Trophoblast cell (in vitro differentiated cells and primary cell): ENCODE measurements around the gene CNRIP1.

Experiments
- DNase-seq, 2 donors: peaks; one replicate each; pipeline ENCODE4 v3.0.0-alpha.2; 2016
- H2AFZ ChIP-seq: 2 replicates; pipeline ENCODE4 v1.6.1; 2013; ENCODE audit warnings: low read length, moderate library complexity, mild to moderate bottlenecking; ENCODE audit not compliant: insufficient read depth, poor library complexity
- H2AK5ac ChIP-seq: 2 replicates; pipeline ENCODE4 v1.6.1; 2013; ENCODE audit warnings: mild to moderate bottlenecking, low read length
- H2BK120ac ChIP-seq: 2 replicates; pipeline ENCODE4 v1.6.1; 2013; ENCODE audit warnings: low read length, mild to moderate bottlenecking, moderate library complexity; ENCODE audit not compliant: insufficient read depth, poor library complexity
- H2BK12ac ChIP-seq: 2 replicates; pipeline ENCODE4 v1.6.1; 2013; ENCODE audit warnings: mild to moderate bottlenecking, low read length, moderate library complexity
- H2BK5ac ChIP-seq: 2 replicates; pipeline ENCODE4 v1.6.1; 2013; ENCODE audit warnings: low read length, low read depth, moderate library complexity, mild to moderate bottlenecking; ENCODE audit not compliant: poor library complexity
- H3K14ac ChIP-seq: 2 replicates; pipeline ENCODE4 v1.6.1; 2013; ENCODE audit warnings: mild to moderate bottlenecking, low read length
- H3K18ac ChIP-seq: 2 replicates; pipeline ENCODE4 v1.6.1; 2013; ENCODE audit warnings: mild to moderate bottlenecking, low read length
- H3K23ac ChIP-seq: 2 replicates; pipeline ENCODE4 v1.6.1; 2013; ENCODE audit warnings: low read length
- H3K27ac ChIP-seq: 2 replicates; pipeline ENCODE4 v1.5.1; 2013; ENCODE audit warnings: low read depth, mild to moderate bottlenecking, inconsistent platforms, low read length, moderate library complexity
- H3K27me3 ChIP-seq: 2 replicates; pipeline ENCODE4 v1.6.1; 2013; ENCODE audit warnings: inconsistent platforms, mild to moderate bottlenecking, low read length, moderate library complexity; ENCODE audit not compliant: insufficient read depth
- H3K36me3 ChIP-seq, 2 experiments: 1 replicate in 1 of 2; 2 replicates in 1 of 2; pipeline ENCODE4 v1.6.1; 2013; ENCODE audit warnings: low read length in 2 of 2, mild to moderate bottlenecking in 2 of 2, moderate library complexity in 1 of 2; ENCODE audit not compliant: insufficient read depth in 2 of 2, control insufficient read depth in 1 of 2
- H3K4ac ChIP-seq: 2 replicates; pipeline ENCODE4 v1.6.1; 2013; ENCODE audit warnings: low read depth, mild to moderate bottlenecking, low read length, moderate library complexity
- H3K4me1 ChIP-seq, 2 experiments: 1 replicate in 1 of 2; 2 replicates in 1 of 2; pipeline ENCODE4 v1.6.1; 2013; ENCODE audit warnings: low read length in 2 of 2, mild to moderate bottlenecking in 2 of 2, moderate library complexity in 1 of 2; ENCODE audit not compliant: insufficient read depth in 2 of 2, control insufficient read depth in 1 of 2
- H3K4me2 ChIP-seq: 2 replicates; pipeline ENCODE4 v1.6.1; 2013; ENCODE audit warnings: inconsistent platforms, mild to moderate bottlenecking, low read length, moderate library complexity
- H3K4me3 ChIP-seq: 2 replicates; pipeline ENCODE4 v1.5.1; 2013; ENCODE audit warnings: mild to moderate bottlenecking, low read depth, low read length, inconsistent platforms
- H3K79me1 ChIP-seq: one replicate; pipeline ENCODE4 v1.6.1; 2013; ENCODE audit warnings: low read length
- H3K79me2 ChIP-seq: 2 replicates; pipeline ENCODE4 v1.6.1; 2013; ENCODE audit warnings: low read length, mild to moderate bottlenecking; ENCODE audit not compliant: control insufficient read depth, insufficient read depth, poor library complexity
- H3K9ac ChIP-seq: 2 replicates; pipeline ENCODE4 v1.6.1; 2013; ENCODE audit warnings: mild to moderate bottlenecking, low read length
- H3K9me3 ChIP-seq: 2 replicates; pipeline ENCODE4 v1.6.1; 2013; ENCODE audit warnings: low read depth, mild to moderate bottlenecking, control low read depth, inconsistent platforms, low read length; ENCODE audit not compliant: insufficient read depth
- H4K12ac ChIP-seq: 2 replicates; pipeline ENCODE4 v1.6.1; 2013; ENCODE audit warnings: low read depth, mild to moderate bottlenecking, low read length, moderate library complexity
- H4K8ac ChIP-seq: 2 replicates; pipeline ENCODE4 v1.6.1; 2013; ENCODE audit warnings: low read depth, mild to moderate bottlenecking, low read length, moderate library complexity
- H4K91ac ChIP-seq: one replicate; pipeline ENCODE4 v1.6.1; 2013; ENCODE audit warnings: low read depth, mild to moderate bottlenecking, low read length, moderate library complexity
- WGBS: extraction: QIAGEN DNeasy Blood & Tissue Kit; methylation state at CpG from one replicate; pipeline ENCODE4 v1.1.7; 2013; ENCODE audit warnings: missing lambda C conversion rate; ENCODE audit not compliant: insufficient read length, insufficient coverage; ENCODE audit errors: extremely low coverage; 5-methylcytosine and 5-hydroxymethylcytosine counted together

Gene CNRIP1

GRCh38 chr2:68245066-68245465 is 74.7 kb downstream of the CNRIP1 start:
- H3K4me2 ChIP-seq = no peak overlapping the region
- no peaks in the 10 kb centered on the region for H3K79me1 ChIP-seq
- peaks cover 3 to 5% of the 10 kb centered on the region in 2 experiments for H3K4me1 ChIP-seq
- H3K14ac ChIP-seq = no peak overlapping the region
- peak overlapping the region; percentile 54 for H4K12ac ChIP-seq
- no peak overlapping the region for H2BK12ac ChIP-seq
- H2AK5ac ChIP-seq = no peak overlapping the region
- H3K4ac ChIP-seq = peak overlapping the region; percentile 97
- H2BK5ac ChIP-seq = no peak overlapping the region
- no peak overlapping the region for H2AFZ ChIP-seq
- H3K4me3 ChIP-seq = no peak overlapping the region
- no peak overlapping the region for H4K91ac ChIP-seq
- WGBS = no CpG with 5 or more reads among the region's 4 CpGs
- peaks cover 3 to 4% of the 10 kb centered on the region in 2 experiments for H3K36me3 ChIP-seq
- H3K79me2 ChIP-seq = peaks cover 23% of the 10 kb centered on the region
- H3K18ac ChIP-seq = no peak overlapping the region
- DNase-seq = no peak
- H4K8ac ChIP-seq = no peak overlapping the region
- no peak overlapping the region for H2BK120ac ChIP-seq
- H3K27ac ChIP-seq = no peak overlapping the region
- H3K9ac ChIP-seq = no peak overlapping the region
- no peaks in the 10 kb centered on the region for H3K9me3 ChIP-seq
- no peaks in the 10 kb centered on the region for H3K27me3 ChIP-seq
- H3K23ac ChIP-seq = no peak overlapping the region

GRCh38 chr2:68244456-68244855 is 75.3 kb downstream of the CNRIP1 start:
- H3K4me2 ChIP-seq = no peak overlapping the region
- no peaks in the 10 kb centered on the region for H3K79me1 ChIP-seq
- H2BK120ac ChIP-seq = no peak overlapping the region
- no peak overlapping the region for H2AK5ac ChIP-seq
- H3K4ac ChIP-seq = peak overlapping the region; percentile 94
- no peaks in the 10 kb centered on the region for H3K9me3 ChIP-seq
- H3K4me1 ChIP-seq = peaks cover 3 to 5% of the 10 kb centered on the region in 2 experiments
- H3K4me3 ChIP-seq = no peak overlapping the region
- H2BK12ac ChIP-seq = no peak overlapping the region
- no peak overlapping the region for H2BK5ac ChIP-seq
- H3K27me3 ChIP-seq = no peaks in the 10 kb centered on the region
- H3K27ac ChIP-seq = no peak overlapping the region
- no peak for DNase-seq
- H4K8ac ChIP-seq = no peak overlapping the region
- no CpG with 5 or more reads among the region's 2 CpGs for WGBS
- H4K91ac ChIP-seq = no peak overlapping the region
- H3K14ac ChIP-seq = no peak overlapping the region
- no peak overlapping the region for H2AFZ ChIP-seq
- no peak overlapping the region for H3K18ac ChIP-seq
- no peak overlapping the region for H4K12ac ChIP-seq
- no peak overlapping the region for H3K9ac ChIP-seq
- H3K23ac ChIP-seq = no peak overlapping the region
- H3K79me2 ChIP-seq = peaks cover 23% of the 10 kb centered on the region
- peaks cover 3 to 4% of the 10 kb centered on the region in 2 experiments for H3K36me3 ChIP-seq
